Activated naive CD8-positive, alpha-beta T cell treated with anti-CD3 and anti-CD28 coated beads, Interleukin-2, amount 50 U/mL, for 16 hours (primary cell): ENCODE results near the gene PRDM16.

ENCODE experiments used
- DNase-seq: peaks from one replicate; pipeline ENCODE4 v3.0.0-alpha.2; 2020; ENCODE audit warnings: low read depth, low spot score

The PRDM16 gene

DNA sequence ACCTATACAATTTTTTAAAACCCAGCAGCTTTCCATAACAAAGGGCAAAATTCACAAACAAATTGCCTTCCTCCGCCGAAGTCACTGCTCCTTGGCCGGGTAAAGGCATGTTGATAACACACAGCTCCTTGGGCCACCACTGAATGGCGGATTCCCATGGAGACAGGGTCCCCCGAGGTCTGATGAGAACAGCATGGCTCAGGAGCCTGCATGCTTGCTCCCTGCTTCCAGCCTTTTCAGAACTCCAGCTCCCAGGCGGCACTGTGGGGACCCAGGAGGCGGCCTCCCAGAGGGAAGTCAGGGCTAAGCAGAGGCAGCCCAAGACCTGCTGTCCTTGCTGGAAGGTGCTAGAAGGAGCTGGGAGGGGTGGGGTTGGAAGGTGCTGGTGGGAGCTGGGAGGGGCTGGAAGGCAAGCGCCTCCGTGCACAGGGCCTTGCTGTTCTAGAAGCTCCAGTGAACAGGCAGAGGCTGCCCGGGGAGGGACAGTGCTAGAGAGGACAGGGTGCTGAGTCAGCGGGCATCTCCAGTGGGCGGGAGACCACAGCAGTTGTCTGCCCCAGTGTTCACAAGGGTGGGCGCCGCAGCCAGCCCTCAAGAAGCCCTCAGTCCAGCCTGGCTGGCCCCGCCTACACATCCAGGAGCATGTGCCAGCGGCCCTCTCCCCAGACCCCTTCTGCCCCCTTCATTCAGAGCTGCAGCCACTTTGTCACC is 35.1 kb downstream of the PRDM16 start:
- no peak for DNase-seq

- DNase-seq: no peak
These were observed 36.3 kb downstream of the PRDM16 start for GRCh38 chr1:3105167-3105863.

GRCh38 chr1:3106216-3106615 is 37.2 kb downstream of the PRDM16 start:
- no peak for DNase-seq

GRCh38 chr1:3107201-3107600 is 38.2 kb downstream of the PRDM16 start:
- no peak for DNase-seq

GRCh38 chr1:3109355-3109754 is 40.4 kb downstream of the PRDM16 start:
- DNase-seq: no peak

DNA sequence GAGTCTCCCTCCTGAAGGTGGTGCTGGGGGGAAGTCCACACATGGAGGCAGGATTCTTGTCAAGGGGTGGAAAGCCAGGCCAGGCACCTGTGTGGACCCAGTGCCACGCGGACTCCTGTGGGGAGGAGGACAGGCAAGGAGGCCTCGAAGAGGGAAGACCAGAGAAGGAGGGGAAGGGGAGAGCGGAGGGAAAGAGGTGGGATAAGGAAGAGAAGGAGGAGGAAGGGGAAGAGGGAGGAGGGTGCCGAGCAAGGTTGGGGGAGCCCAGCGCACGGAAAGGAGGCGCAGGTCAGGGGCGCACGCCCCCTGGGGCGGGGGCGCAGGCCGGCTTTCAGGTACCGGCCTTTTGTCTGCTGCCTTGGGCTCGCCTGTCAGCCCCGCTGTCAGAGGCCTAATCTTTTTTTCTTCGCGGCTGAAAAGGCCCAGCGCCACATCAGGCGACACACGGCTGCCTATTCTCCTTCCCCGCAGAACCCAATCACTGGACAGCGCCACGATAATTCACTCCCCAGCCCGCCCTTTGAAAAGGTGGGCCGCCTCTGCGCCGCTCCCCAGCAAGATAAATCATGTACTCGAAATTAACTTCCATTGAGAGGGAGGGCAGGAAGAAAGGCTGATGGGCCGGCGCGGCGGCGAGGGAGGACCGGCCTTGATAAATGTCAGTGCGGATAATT is 42.5 kb downstream of the PRDM16 start:
- DNase-seq: no peak

DNA sequence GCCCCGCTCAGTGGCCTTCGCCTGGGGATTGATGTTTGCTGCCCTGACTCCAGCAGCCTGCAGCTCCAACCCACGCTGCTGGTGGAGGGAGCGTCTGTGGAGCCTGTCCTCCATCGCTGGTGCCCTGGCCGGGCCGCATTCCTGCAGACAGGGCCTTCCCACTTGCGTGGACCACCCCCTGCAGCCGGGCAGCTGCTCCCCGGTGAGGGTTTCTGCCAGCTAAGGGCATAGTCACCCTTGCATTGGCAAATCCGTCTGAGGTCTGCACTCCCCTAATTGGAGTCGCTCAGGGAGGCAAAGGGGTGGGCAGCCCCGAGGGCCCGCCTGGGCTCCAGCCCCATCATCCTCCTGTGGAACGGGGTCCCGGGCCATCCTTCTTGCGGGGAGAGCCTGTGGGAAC is 43.5 kb downstream of the PRDM16 start:
- no peak for DNase-seq

- DNase-seq: no peak
These were observed 44.2 kb downstream of the PRDM16 start for GRCh38 chr1:3113047-3113740.

GRCh38 chr1:3113741-3114056 is 44.7 kb downstream of the PRDM16 start:
- DNase-seq: no peak

- no peak for DNase-seq
These were observed 45.2 kb downstream of the PRDM16 start for GRCh38 chr1:3114131-3114744.

GRCh38 chr1:3114846-3115245 is 45.8 kb downstream of the PRDM16 start:
- no peak for DNase-seq

DNA sequence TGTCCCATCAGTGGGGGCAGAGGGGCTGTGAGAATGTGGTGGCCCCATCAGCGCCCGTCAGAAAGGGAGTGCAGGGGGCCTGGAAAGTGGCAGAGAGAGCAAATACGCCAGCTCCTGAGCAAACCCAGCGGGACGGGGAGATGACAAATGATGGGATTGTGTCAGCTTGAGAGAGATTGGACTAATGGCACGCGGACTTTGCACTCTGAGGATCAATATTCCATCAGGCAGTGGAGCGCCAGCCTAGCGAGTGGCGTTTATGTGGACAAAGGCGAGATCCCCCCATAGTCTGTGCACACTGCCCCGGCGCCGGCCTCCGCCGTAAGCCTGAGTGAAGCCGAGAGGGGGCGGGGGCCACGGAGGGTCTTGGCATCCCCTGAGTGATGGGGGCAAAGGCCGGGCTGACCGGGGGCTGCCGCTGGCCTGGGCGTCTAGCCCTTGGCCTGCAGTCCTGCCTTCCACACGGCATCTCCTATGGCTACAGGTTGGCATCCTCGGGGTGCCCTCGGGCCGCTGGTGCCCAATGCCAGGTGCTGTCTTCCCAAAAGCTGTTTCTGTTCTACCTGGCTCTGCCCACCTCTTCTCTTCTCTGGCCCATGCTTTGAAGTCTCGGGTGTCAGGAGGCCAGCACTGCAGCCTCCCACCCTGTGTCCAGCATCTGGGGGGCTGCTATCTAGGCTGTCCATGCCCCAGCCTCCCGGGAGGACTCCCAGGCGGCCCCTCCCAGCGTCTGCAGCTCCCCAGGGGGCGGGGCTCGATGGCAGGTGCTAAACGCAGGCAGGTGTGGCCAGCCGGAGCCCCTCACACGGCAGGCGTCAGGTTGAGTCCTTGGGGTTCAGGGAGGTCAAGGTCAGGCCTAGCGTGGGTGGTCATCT is 46.5 kb downstream of the PRDM16 start:
- DNase-seq: no peak

DNA sequence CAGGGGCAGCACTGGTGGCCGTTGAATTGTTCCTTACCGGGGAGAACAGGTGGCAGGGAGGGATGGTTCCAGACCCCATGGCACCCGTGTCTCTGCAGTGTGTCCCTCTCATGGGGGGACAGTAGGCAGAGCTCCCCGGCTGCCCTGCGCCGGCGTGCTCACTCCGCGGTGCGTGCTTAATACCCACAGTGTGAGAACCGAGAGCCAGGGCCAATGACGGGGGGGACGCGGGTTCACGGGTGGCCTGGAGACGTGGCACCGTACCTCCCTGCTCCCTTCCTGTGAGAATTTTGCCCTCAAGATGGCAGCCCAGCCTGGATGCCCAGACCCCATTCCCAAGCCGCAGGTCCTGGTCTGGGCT is 47.1 kb downstream of the PRDM16 start:
- no peak for DNase-seq

DNA sequence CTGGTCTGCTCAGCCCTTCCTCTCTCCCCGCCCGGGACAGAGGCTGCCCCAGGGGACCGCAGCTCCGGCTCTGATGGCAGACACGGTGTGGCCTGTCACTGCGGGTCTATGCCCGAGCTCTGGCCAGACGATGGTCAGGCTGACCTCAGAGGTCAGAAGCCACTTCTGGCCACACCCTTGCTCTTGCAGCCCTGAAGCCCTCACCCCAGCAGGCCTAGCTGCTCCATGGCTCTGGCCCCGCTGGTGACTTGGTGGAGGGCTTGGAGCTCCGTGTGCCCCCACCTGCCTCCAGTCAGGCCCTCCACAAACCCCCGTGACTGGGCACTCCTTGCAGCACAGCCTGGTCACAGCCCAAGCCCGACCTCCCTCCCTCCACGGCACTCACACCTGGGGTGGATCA is 47.6 kb downstream of the PRDM16 start:
- no peak for DNase-seq

- DNase-seq: no peak
These were observed 48.9 kb downstream of the PRDM16 start for GRCh38 chr1:3117879-3118278.

- DNase-seq: no peak
These were observed 50.1 kb downstream of the PRDM16 start for GRCh38 chr1:3119061-3119460.

GRCh38 chr1:3119725-3120124 is 50.7 kb downstream of the PRDM16 start:
- DNase-seq: no peak

- DNase-seq: no peak
These were observed 51.1 kb downstream of the PRDM16 start for GRCh38 chr1:3120140-3120539.

DNA sequence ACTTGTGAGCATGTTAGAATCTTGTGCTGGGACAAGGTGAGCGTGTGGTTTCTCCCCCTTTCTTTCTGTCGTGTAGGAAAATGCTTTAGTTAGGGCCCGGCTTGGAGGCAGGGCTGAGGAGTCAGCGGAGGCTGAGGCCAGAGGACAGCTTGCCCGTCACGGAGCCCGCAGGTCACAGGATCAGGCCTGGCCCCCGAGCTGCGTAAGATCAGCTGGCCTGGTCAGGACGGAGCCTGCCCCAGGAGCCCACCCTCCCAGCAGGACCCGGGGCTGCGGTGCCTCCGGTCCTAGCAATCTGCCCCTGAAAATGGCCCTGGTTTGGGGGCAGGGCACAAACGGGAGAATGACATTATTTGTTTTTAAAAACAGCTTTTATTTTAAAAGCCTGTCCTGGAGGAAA is 52.0 kb downstream of the PRDM16 start:
- no peak for DNase-seq

GRCh38 chr1:3121401-3122210 is 52.6 kb downstream of the PRDM16 start:
- no peak for DNase-seq
